ENCODE data around the gene ZNF442. TPM values are rescaled to one million over a fixed set of nuclear protein-coding genes. Genes with fewer than 3 reads are reported as not detected.

Gene ZNF442
- total RNA-seq = 0.65 and 1.5 TPM in 2 replicates

GRCh38 chr19:12365236-12366162 is at the start of gene ZNF442:
ZNF442 (minus strand) TSS chr19:12365683; CDS start chr19:12363631, 2,052 bp downstream.

GRCh38 chr19:12400633-12401502 is 35.4 kb upstream of the ZNF442 start, which contains the start of gene ZNF799:
ZNF799 (minus strand) TSS chr19:12401271; CDS start chr19:12401070, 201 bp downstream.

GRCh38 chr19:12333162-12334159 is 32.0 kb downstream of the ZNF442 start, which contains the start of gene ZNF563:
ZNF563 (minus strand) TSS chr19:12333633; CDS start chr19:12333482, 151 bp downstream.

Small RNAs within 50 kb of the gene (small RNA-seq; reads per million reads assigned to genes)
- not detected for gene RPS29P23

Other genes with a start within 250 kb of the ZNF442 start
- 1.6 and 3.0 TPM in 2 replicates for gene ZNF20, start 225.3 kb downstream of the ZNF442 start, total RNA-seq
- 13.5 and 15.0 TPM in 2 replicates for gene ZNF625, start 208.9 kb downstream of the ZNF442 start, total RNA-seq
- 4.9 and 7.2 TPM in 2 replicates for gene ZNF136, start 202.6 kb downstream of the ZNF442 start, total RNA-seq
- 5.0 and 6.5 TPM in 2 replicates for gene ZNF44, start 70.8 kb downstream of the ZNF442 start, total RNA-seq
- 0.65 and 2.0 TPM in 2 replicates for gene ZNF563, start 32.0 kb downstream of the ZNF442 start, total RNA-seq
- gene ZNF799, start 35.6 kb upstream of the ZNF442 start, total RNA-seq = 5.6 and 6.4 TPM in 2 replicates
- 4.6 and 5.2 TPM in 2 replicates for gene ZNF443, start 75.3 kb upstream of the ZNF442 start, total RNA-seq
- 2.3 and 3.6 TPM in 2 replicates for gene ZNF709, start 119.1 kb upstream of the ZNF442 start, total RNA-seq
- gene ZNF564, start 185.8 kb upstream of the ZNF442 start, total RNA-seq = 5.9 and 6.9 TPM in 2 replicates
- gene ZNF490, start 245.1 kb upstream of the ZNF442 start, total RNA-seq = 7.2 and 9.9 TPM in 2 replicates
- gene ZNF791, start 245.2 kb upstream of the ZNF442 start, total RNA-seq = 18.3 and 20.6 TPM in 2 replicates

Data from vein endothelial cell (primary cell).